Ishikawa (cell line): ENCODE measurements around the gene CLIP3.

Source experiments
- CEBPB ChIP-seq: IDR thresholded peaks from 2 replicates; pipeline ENCODE4 v1.6.1; 2012
- CREB1 ChIP-seq: IDR thresholded peaks from 2 replicates; pipeline ENCODE4 v1.6.1; 2012; ENCODE audit warnings: low read depth
- EGR1 ChIP-seq: IDR thresholded peaks from 2 replicates; pipeline ENCODE4 v1.6.1; 2012
- EP300 ChIP-seq: IDR thresholded peaks from 2 replicates; pipeline ENCODE4 v1.6.1; 2012; ENCODE audit warnings: borderline replicate concordance
- FOXM1 ChIP-seq: IDR thresholded peaks from 2 replicates; pipeline ENCODE4 v1.6.1; 2012; ENCODE audit warnings: low read depth, borderline replicate concordance
- TAF1 ChIP-seq: IDR thresholded peaks from 2 replicates; pipeline ENCODE4 v1.6.1; 2012; ENCODE audit warnings: low read depth, mild to moderate bottlenecking
- TCF12 ChIP-seq: IDR thresholded peaks from 2 replicates; pipeline ENCODE4 v1.6.1; 2012; ENCODE audit warnings: low read depth
- YY1 ChIP-seq: IDR thresholded peaks from 2 replicates; pipeline ENCODE4 v1.6.1; 2012; ENCODE audit warnings: low read depth
- TF ChIP-seq, protein P1 (sequence below): IDR thresholded peaks from 2 replicates; pipeline ENCODE4 v1.6.1; 2012
- TF ChIP-seq, protein P2 (sequence below): IDR thresholded peaks from 2 replicates; pipeline ENCODE4 v1.6.1; 2012; ENCODE audit warnings: low read depth, mild to moderate bottlenecking
- TF ChIP-seq, protein P3 (sequence below): IDR thresholded peaks from 2 replicates; pipeline ENCODE4 v1.6.1; 2012

DNA sequence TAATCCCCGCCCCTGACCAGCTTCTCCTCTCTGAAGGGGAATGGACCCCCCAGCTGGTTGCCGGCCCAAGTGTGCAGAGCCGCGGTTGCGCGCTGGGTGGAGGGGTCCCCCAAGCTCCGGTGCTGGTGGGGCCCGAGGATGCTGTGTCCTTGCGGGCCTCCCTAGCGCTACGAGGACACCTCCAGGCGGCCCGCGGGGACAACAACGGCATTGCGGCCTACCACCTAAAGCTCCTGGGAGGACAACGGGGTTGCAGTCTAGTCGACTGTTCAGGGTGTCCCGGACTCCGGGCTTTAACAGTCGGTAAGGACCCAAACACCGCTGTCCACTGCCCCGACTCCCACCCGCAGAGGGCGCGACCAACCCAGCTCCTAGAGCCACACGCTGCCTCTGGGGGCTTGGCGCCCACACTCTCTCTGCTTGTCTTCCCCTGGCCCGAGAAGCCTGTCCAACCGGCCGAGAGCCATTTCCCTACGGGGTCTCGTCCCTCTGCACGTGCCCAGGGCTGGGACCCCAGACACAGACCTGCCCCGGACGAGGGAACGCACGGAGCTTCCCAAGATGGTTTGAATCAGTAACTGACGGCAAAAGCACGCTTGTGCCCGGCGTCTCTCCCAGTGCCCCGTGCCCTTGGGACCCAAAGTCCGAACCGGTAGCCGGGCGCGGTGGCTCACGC, 38.6 kb downstream of the CLIP3 start:
- TF ChIP-seq YY1: no peak
- no peak for TF ChIP-seq TAF1
- TF ChIP-seq, protein P1, sequence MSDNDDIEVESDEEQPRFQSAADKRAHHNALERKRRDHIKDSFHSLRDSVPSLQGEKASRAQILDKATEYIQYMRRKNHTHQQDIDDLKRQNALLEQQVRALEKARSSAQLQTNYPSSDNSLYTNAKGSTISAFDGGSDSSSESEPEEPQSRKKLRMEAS: no peak
- TF ChIP-seq TCF12: no peak
- no peak for TF ChIP-seq CEBPB
- no peak for TF ChIP-seq EP300
- no peak for TF ChIP-seq CREB1
- TF ChIP-seq, protein P2, sequence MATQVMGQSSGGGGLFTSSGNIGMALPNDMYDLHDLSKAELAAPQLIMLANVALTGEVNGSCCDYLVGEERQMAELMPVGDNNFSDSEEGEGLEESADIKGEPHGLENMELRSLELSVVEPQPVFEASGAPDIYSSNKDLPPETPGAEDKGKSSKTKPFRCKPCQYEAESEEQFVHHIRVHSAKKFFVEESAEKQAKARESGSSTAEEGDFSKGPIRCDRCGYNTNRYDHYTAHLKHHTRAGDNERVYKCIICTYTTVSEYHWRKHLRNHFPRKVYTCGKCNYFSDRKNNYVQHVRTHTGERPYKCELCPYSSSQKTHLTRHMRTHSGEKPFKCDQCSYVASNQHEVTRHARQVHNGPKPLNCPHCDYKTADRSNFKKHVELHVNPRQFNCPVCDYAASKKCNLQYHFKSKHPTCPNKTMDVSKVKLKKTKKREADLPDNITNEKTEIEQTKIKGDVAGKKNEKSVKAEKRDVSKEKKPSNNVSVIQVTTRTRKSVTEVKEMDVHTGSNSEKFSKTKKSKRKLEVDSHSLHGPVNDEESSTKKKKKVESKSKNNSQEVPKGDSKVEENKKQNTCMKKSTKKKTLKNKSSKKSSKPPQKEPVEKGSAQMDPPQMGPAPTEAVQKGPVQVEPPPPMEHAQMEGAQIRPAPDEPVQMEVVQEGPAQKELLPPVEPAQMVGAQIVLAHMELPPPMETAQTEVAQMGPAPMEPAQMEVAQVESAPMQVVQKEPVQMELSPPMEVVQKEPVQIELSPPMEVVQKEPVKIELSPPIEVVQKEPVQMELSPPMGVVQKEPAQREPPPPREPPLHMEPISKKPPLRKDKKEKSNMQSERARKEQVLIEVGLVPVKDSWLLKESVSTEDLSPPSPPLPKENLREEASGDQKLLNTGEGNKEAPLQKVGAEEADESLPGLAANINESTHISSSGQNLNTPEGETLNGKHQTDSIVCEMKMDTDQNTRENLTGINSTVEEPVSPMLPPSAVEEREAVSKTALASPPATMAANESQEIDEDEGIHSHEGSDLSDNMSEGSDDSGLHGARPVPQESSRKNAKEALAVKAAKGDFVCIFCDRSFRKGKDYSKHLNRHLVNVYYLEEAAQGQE: no peak
- TF ChIP-seq, protein P3, sequence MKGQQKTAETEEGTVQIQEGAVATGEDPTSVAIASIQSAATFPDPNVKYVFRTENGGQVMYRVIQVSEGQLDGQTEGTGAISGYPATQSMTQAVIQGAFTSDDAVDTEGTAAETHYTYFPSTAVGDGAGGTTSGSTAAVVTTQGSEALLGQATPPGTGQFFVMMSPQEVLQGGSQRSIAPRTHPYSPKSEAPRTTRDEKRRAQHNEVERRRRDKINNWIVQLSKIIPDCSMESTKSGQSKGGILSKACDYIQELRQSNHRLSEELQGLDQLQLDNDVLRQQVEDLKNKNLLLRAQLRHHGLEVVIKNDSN: no peak
- no peak for TF ChIP-seq EGR1
- TF ChIP-seq FOXM1: no peak
